GF-D8 (cell line): ENCODE measurements around the gene LRFN3.
A peak's percentile ranks its signal among the peaks of the same experiment; 100 is the strongest.
"Not testable (repeated sequence)": the region's sequence is repeated elsewhere in the genome, so short reads cannot be mapped to it uniquely, and the experiment has no call there.

Experiments used
- DNase-seq: peaks from one replicate; lab custom pipeline; 2025; lab: John Stamatoyannopoulos, UW

The LRFN3 gene

DNA sequence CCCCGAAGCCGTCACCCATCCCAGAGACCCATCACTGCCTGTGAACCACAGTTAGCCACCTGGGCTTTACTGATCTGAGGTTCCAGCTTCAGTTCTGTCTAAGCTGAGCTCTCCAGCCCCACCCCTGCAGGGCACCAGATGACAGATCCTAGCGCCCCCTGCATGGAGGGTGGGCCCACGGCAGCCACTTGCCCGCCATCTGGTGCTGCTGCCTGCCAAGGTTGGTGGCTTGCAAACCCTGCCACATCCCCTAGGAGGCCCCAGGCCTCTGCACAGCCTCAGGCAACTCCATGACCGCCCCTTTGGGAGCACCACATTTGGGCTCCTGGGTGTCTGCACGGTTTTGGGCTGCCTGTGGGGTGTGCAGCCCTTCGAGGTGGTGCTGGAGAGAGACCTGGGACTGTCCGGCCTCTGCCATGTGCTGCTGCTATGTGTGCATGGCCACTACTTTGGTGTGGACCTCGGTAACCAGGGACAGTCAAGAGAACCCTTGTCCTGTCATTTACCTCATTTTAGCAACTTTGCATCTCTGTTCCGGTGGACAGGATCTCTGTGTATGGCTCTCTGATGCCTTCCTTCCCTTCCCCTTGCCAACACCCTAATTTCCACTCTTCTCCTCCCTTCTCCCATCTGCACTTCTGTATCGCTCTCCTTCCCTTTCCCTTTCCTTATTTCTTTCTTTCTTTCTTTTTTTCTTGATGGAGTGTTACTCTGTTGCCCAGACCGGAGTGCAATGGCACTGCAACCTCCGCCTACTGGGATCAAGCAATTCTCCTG, 41.5 kb downstream of the LRFN3 start:
- DNase-seq = no peak

DNA sequence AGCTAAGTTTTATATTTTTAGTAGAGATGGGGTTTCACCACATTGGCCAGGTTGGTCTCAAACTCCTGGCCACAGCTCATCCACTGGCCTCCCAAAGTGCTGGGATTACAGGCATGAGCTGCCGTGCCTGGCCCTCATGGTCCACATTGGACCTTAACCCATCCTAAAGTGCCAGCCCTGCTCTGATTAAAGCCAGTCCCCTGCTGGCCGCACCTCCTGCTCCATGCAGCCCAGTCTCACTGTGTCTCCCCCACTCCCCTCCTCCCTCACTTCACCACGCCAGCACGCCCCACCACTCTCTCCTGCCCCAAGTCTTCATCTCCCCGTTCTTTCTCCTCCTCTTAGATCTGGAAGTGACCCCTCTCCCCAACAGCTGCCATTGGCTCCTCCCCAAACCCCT, 42.1 kb downstream of the LRFN3 start:
- DNase-seq = no peak

DNA sequence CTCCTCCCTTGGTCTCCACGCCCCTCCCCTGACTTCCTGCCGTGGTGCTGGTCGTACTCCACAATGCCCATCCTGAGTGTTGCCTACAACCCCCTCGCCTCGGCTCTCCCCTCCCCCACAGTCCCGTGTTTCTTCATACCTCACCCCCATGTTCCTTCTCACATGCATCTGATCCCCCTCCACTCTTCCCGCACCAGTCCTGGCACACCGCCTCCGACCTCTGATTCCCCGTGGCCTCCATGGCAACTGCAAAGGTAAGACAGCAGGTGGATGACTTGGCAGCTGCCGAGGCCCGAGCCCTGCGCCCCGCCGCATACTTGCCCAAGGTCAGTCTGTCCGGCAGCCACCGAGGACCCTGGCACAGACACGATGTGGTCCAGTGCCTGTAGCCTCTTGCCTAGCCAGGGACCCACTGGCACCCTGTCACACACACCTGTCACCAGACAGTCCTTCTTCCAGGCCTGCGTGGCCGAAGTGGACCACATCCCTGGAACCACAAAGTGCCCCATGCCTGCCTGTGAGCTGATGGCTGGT, 42.7 kb downstream of the LRFN3 start:
- no peak for DNase-seq

DNA sequence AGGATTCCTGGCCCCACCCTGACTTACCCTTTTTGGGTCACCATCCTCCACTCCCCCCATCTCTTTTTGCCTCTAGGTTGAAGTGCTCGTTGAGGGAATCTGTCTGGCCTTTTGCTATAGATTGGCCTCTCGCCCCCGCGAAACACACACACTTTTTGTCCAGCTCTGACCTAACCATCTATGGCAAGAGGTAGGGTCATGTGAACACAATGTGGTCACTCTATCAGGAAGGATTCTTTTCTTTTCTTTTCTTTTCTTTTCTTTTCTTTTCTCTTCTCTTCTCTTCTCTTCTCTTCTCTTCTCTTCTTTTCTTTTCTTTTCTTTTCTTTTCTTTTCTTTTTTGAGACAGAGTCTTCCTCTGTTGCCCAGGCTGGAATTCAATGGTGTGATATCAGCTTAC, 44.8 kb downstream of the LRFN3 start:
- not testable (repeated sequence) for DNase-seq

DNA sequence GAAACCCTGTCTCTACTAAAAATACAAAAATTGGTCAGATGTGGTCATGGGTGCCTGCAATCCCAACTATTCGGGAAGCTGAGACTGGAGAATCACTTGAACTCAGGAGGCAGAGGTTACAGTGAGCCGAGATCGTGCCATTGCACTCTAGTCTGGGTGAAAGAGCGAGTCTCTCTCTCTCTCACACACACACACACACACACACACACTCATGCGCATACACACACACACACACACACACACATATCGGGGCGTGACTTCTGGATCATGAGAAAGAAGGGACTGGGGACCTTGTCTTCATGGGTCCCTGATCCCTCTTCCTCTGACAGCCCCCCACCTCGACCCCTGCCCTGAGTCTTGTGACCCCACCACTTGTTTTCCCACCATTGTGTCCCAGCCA, 47.0 kb downstream of the LRFN3 start:
- no peak for DNase-seq

GRCh38 chr19:35986111-35986510, 49.9 kb downstream of the LRFN3 start:
- no peak for DNase-seq

DNA sequence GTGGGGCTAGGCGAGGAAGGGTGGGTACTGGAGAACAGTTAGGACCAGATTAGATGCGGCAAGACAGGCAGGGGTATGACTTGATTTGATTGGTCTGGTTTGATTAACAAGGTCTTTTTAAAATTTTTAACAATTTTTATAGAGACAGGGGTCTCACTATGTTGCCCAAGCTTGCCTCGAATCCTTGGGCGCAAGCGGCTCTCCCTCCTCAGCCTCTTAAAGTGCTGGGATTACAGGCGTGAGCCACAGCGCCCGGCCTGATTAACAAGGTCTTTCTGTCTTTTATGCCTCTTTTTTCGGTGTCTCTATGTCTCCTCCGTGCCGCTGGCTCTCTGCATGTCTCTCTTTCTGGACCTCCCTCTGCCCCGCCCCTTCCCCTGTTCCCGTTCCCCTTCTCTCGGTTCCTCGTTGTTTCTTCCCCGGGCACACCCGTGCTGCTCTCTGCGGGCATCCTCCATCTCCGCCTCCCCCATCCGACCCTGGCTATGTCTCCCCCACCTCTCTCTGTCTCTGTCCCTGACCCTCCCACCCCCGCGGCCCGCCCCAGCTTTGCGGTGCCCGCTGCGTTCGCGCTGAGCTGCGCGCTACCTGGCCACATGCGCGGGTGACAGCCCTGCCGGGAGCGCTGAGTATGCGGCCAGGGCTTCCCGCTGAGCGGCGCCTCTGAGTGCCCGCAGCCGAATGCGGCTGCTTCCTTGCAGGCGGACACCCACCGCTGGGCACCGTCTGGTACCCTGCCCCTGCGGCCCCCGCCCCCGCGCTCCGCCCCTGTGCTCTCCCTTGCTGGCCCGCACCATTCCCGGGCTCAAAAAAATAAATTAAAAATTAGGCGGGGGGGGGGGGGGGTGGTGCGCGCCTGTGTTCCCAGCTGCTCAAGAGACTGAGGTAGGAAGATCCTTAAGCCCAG, 50.7 kb downstream of the LRFN3 start:
- DNase-seq = no peak

GRCh38 chr19:35987571-35987896, 51.4 kb downstream of the LRFN3 start:
- DNase-seq = no peak

- DNase-seq = no peak
These were observed 52.6 kb downstream of the LRFN3 start for GRCh38 chr19:35988824-35989223.

GRCh38 chr19:35990156-35990555, 54.0 kb downstream of the LRFN3 start:
- no peak for DNase-seq

- DNase-seq = no peak
These were observed 54.9 kb downstream of the LRFN3 start for GRCh38 chr19:35990771-35991730.

- no peak for DNase-seq
These were observed 55.7 kb downstream of the LRFN3 start for GRCh38 chr19:35991731-35992450.

DNA sequence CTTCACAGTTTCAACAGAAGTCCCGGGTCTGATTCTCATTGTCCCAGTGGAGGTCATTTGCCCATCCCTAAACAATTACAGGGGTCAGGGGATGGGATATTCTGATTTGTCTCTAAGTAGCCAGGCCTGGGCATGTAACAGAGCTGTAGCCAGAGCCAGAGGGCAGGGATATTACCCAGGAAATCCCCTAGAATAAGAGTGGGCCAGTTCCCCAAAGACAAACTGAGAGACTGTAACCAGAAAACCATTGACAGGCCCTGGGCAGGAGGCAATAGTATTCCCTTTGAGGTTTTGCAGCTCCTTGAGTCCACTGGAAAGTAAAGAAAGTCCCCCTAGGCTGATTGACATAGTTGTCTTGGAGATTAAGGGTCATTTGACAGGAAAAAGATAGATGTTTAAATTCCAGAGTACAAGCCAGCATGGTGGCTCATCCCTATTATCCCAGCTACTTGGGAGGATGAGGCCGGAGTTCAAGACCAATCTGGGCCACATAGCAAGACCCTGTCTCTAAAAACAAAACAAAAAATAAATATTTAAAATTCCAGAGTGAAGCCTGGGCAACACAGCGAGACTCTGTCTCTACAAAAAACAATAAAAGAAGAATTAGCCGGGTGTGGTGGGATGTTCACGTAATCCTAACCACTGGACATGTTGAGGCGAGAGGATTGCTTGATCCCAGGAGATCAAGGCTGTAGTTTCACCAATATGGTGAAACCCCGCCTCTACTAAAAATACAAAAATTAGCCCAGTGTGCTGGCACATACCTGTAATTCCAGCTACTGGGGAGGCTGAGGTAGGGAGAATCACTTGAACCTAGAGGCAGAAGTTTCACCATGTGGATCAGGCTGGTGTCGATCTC, 57.0 kb downstream of the LRFN3 start:
- no peak for DNase-seq

DNA sequence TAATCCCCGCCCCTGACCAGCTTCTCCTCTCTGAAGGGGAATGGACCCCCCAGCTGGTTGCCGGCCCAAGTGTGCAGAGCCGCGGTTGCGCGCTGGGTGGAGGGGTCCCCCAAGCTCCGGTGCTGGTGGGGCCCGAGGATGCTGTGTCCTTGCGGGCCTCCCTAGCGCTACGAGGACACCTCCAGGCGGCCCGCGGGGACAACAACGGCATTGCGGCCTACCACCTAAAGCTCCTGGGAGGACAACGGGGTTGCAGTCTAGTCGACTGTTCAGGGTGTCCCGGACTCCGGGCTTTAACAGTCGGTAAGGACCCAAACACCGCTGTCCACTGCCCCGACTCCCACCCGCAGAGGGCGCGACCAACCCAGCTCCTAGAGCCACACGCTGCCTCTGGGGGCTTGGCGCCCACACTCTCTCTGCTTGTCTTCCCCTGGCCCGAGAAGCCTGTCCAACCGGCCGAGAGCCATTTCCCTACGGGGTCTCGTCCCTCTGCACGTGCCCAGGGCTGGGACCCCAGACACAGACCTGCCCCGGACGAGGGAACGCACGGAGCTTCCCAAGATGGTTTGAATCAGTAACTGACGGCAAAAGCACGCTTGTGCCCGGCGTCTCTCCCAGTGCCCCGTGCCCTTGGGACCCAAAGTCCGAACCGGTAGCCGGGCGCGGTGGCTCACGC, 57.9 kb downstream of the LRFN3 start:
- DNase-seq = peak; percentile 5
